SK-N-SH treated with all-trans-retinoic acid at 6 μM for 48 hours (cell line): ENCODE results near the gene ACBD6.

Experiments
- ESRRG ChIP-seq: fragments of 250-450 bp; sonication (Bioruptor Pico); IDR thresholded peaks from 2 replicates; pipeline ENCODE4 v1.6.1; 2021; ENCODE audit warnings: mild to moderate bottlenecking
- PATZ1 ChIP-seq: fragments of 250-450 bp; sonication (Bioruptor Pico); IDR thresholded peaks from 2 replicates; pipeline ENCODE4 v1.8.0; 2020; ENCODE audit warnings: mild to moderate bottlenecking, moderate library complexity, borderline replicate concordance
- ZNF8 ChIP-seq: fragments of 450-650 bp; formaldehyde crosslinking; IDR thresholded peaks from 2 replicates; pipeline ENCODE4 v1.5.0; 2020; ENCODE audit warnings: mild to moderate bottlenecking, moderate library complexity

- no peak for TF ChIP-seq ZNF8 (CRISPR knock-in tag)
- no peak for TF ChIP-seq ESRRG (CRISPR knock-in tag)
- TF ChIP-seq PATZ1 (CRISPR knock-in tag): no peak
Observed at GRCh38 chr1:180387413-180387812, 115.0 kb downstream of the ACBD6 start.
